ENCODE measurements around the gene CLDN20. TPM values are rescaled to one million over a fixed set of nuclear protein-coding genes. Genes with fewer than 3 reads are reported as not detected.

CLDN20 gene
- total RNA-seq, 2 donors from 2014 or later: not detected

- intact Hi-C loops (cut with DNase I): no loop called here
- no peak overlapping the region for H3K27ac ChIP-seq
- WGBS, 2 donors: 83 to 89% methylated on average over 4 of the region's 4 CpGs
- DNase-seq: no peak
- H3K36me3 ChIP-seq (replicated peaks in 1 of 2; ENCODE audit: insufficient read depth in 1 of 2, low read depth in 2 of 2): no peaks in the 10 kb centered on the region
- H3K4me3 ChIP-seq: no peak overlapping the region
- TF ChIP-seq POLR2A (IDR thresholded peaks at IDR 0.05) (no peak), CTCF (IDR thresholded peaks at IDR 0.05) (no peak)
- no peaks in the 10 kb centered on the region for H3K4me1 ChIP-seq
- no peaks in the 10 kb centered on the region for H3K27me3 ChIP-seq
- no peak for ATAC-seq
- H3K9me3 ChIP-seq: no peaks in the 10 kb centered on the region
These were observed 19.4 kb upstream of the CLDN20 start for GRCh38 chr6:155244434-155244833.

GRCh38 chr6:155245193-155245592, 18.6 kb upstream of the CLDN20 start:
- no peak for TF ChIP-seq CTCF (IDR thresholded peaks at IDR 0.05)
- TF ChIP-seq POLR2A (IDR thresholded peaks at IDR 0.05): no peak
- no peaks in the 10 kb centered on the region for H3K4me1 ChIP-seq
- no peak overlapping the region for H3K4me3 ChIP-seq
- no peak overlapping the region for H3K27ac ChIP-seq
- intact Hi-C loops (cut with DNase I): no loop called here
- 82 to 88% methylated on average over 7 of the region's 7 CpGs for WGBS, 2 donors
- no peaks in the 10 kb centered on the region for H3K9me3 ChIP-seq
- H3K27me3 ChIP-seq: no peaks in the 10 kb centered on the region
- no peak for DNase-seq
- no peak for ATAC-seq
- no peaks in the 10 kb centered on the region for H3K36me3 ChIP-seq (replicated peaks in 1 of 2; ENCODE audit: insufficient read depth in 1 of 2, low read depth in 2 of 2)

- no peak for TF ChIP-seq CTCF (IDR thresholded peaks at IDR 0.05)
- TF ChIP-seq POLR2A (IDR thresholded peaks at IDR 0.05): no peak
- Histone ChIP-seq H3K9me3 (no peaks in the 10 kb centered on the region), H3K27me3 (no peaks in the 10 kb centered on the region), H3K4me1 (no peaks in the 10 kb centered on the region), H3K36me3 (replicated peaks in 1 of 2; ENCODE audit: insufficient read depth in 1 of 2, low read depth in 2 of 2) (no peaks in the 10 kb centered on the region), H3K4me3 (no peak overlapping the region), H3K27ac (no peak overlapping the region)
- intact Hi-C loops (cut with DNase I): no loop called here
- WGBS, 2 donors: 83 to 88% methylated on average over 3 of the region's 3 CpGs
- no peak for ATAC-seq
- no peak for DNase-seq
These were observed 18.0 kb upstream of the CLDN20 start for GRCh38 chr6:155245831-155246230.

GRCh38 chr6:155246825-155247224, 17.0 kb upstream of the CLDN20 start:
- no peak overlapping the region for H3K4me3 ChIP-seq
- ATAC-seq: no peak
- intact Hi-C loops (cut with DNase I): no loop called here
- no peaks in the 10 kb centered on the region for H3K9me3 ChIP-seq
- no peaks in the 10 kb centered on the region for H3K4me1 ChIP-seq
- H3K27ac ChIP-seq: no peak overlapping the region
- WGBS, 2 donors: 95% methylated on average over 2 of the region's 2 CpGs
- H3K27me3 ChIP-seq: no peaks in the 10 kb centered on the region
- no peak for DNase-seq
- no peaks in the 10 kb centered on the region for H3K36me3 ChIP-seq (replicated peaks in 1 of 2; ENCODE audit: insufficient read depth in 1 of 2, low read depth in 2 of 2)
- TF ChIP-seq POLR2A (IDR thresholded peaks at IDR 0.05) (no peak), CTCF (IDR thresholded peaks at IDR 0.05) (no peak)

GRCh38 chr6:155247618-155248007, 16.2 kb upstream of the CLDN20 start:
- no peak for ATAC-seq
- no peaks in the 10 kb centered on the region for H3K36me3 ChIP-seq (replicated peaks in 1 of 2; ENCODE audit: insufficient read depth in 1 of 2, low read depth in 2 of 2)
- no peak for DNase-seq
- H3K4me1 ChIP-seq: no peaks in the 10 kb centered on the region
- no peak overlapping the region for H3K27ac ChIP-seq
- no peaks in the 10 kb centered on the region for H3K9me3 ChIP-seq
- TF ChIP-seq CTCF (IDR thresholded peaks at IDR 0.05): no peak
- TF ChIP-seq POLR2A (IDR thresholded peaks at IDR 0.05): no peak
- WGBS, 2 donors: 85 to 98% methylated on average over 5 of the region's 5 CpGs
- intact Hi-C loops (cut with DNase I): no loop called here
- H3K4me3 ChIP-seq: no peak overlapping the region
- H3K27me3 ChIP-seq: no peaks in the 10 kb centered on the region
